T-helper 1 cell treated with Interleukin-12 subunit alpha and Interleukin-12 subunit beta and Interleukin-4 antibody, amounts not matched to agents 30 μg/mL and 1 μg/mL, for 36 hours (primary cell): ENCODE data around the gene TMSB4X.
"Not testable (repeated sequence)": the region's sequence is repeated elsewhere in the genome, so short reads cannot be mapped to it uniquely, and the experiment has no call there.

Experiments
- H3K27ac Mint-ChIP-seq: one replicate; pipeline ENCODE4 v1.8.0; 2021; ENCODE audit warnings: mild to moderate bottlenecking, mixed read lengths
- H3K27me3 Mint-ChIP-seq: one replicate; pipeline ENCODE4 v1.8.0; 2021; ENCODE audit warnings: low read depth, mixed read lengths
- H3K36me3 Mint-ChIP-seq: one replicate; pipeline ENCODE4 v1.8.0; 2021; ENCODE audit warnings: low read depth, mixed read lengths
- H3K4me1 Mint-ChIP-seq: one replicate; pipeline ENCODE4 v1.8.0; 2021; ENCODE audit warnings: low read depth, mixed read lengths
- H3K4me3 Mint-ChIP-seq: one replicate; pipeline ENCODE4 v1.8.0; 2021; ENCODE audit warnings: mild to moderate bottlenecking, moderate library complexity, mixed read lengths
- H3K9me3 Mint-ChIP-seq: one replicate; pipeline ENCODE4 v1.8.0; 2021; ENCODE audit warnings: mixed read lengths

Gene TMSB4X

DNA sequence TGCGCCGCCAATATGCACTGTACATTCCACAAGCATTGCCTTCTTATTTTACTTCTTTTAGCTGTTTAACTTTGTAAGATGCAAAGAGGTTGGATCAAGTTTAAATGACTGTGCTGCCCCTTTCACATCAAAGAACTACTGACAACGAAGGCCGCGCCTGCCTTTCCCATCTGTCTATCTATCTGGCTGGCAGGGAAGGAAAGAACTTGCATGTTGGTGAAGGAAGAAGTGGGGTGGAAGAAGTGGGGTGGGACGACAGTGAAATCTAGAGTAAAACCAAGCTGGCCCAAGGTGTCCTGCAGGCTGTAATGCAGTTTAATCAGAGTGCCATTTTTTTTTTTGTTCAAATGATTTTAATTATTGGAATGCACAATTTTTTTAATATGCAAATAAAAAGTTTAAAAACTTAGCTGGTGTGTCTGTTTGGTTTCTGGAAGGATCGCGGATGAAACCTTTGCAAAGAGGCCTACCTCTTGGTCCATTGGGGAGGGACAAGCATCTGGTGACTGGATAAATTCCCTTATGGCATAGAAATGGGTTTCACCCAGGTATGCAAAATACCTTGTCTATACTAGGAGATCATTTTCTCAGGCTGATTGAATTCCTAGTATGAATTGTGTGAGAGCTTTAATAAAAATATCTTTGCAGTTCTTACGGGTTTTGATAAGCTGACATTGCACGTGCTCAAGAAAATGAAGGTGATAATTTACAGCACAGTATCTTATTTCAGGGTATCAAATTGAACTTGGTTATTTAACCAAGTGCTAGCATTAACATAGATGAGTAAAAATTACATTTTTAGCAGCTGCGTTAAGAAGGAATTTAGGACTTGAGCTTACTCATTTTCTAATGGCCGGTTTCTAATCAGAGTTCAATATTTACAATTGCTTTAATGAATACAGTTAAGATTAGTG is 2.2 kb downstream of the TMSB4X start:
- peaks cover 26% of the 10 kb centered on the region for H3K4me1 Mint-ChIP-seq
- H3K27ac Mint-ChIP-seq, result peak overlapping the region; percentile 91
- not testable (repeated sequence) for H3K9me3 Mint-ChIP-seq, H3K27me3 Mint-ChIP-seq
- peaks cover 39% of the 10 kb centered on the region for H3K36me3 Mint-ChIP-seq
- peak overlapping the region; percentile 98 for H3K4me3 Mint-ChIP-seq

DNA sequence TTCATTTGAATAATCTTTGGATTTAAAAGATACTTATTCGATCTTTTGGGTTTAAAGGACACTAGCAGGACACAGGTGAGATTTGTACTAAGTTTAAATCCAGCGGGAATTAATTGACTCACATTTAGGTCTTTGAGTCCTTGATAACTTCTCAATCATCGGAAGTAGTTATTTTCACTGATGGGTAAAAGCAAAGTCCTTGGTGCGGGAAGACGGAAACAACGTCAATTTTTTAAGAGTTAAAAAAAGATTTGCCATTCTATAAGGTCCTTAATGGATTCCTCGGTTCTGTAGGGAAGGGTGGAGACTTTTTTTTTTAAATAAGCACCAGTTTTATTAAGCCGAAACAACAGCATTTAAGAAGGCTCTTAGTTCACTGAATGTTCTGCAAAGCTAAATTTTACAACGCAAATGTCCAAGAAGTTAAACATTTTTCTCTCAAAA is 2.9 kb downstream of the TMSB4X start:
- no peaks in the 10 kb centered on the region for H3K9me3 Mint-ChIP-seq
- peaks cover 39% of the 10 kb centered on the region for H3K36me3 Mint-ChIP-seq

DNA sequence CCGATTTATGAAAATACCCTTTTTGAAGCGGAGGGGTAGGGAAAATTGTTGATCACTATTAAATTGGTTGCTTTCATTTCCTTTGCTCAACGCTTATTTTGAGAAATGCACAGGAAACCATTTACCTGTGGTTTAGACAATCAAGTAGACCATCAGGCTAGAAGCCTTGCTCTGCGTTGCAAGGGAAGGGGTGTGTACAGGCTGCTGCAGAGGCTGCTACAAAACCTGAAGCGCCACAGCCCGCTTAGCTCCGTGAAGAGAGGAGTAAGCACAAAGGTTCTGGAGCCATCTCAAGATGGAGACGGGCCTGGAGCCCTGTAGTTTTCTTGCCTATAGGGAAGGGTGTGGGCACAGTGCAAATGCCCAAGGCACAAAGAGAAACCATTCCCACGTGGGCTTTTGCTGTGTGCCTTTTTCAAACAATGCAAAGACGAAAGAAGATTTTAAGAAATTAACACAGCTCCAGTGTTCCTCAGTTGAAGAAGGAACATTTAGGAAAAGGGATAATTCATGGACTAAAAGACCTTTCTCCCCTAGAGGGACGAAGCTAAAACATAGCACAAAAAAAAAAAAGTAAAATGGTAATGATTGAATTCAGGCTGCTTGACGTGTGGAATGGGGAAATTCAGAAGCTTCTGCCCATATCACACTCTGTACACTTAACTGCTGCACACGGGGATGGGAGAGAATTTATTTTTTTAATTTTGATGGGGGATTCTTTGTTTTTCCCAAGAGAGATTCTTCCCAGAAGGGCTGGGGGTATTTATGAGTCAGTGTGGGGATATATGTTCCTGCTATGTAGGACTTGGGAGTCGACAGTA is 3.5 kb downstream of the TMSB4X start:
- H3K9me3 Mint-ChIP-seq, result no peaks in the 10 kb centered on the region
- H3K4me3 Mint-ChIP-seq, result peak overlapping the region; percentile 98
- peak overlapping the region; percentile 91 for H3K27ac Mint-ChIP-seq
- H3K27me3 Mint-ChIP-seq, result no peaks in the 10 kb centered on the region
- H3K36me3 Mint-ChIP-seq, result peaks cover 39% of the 10 kb centered on the region
- H3K4me1 Mint-ChIP-seq, result peaks cover 31% of the 10 kb centered on the region

More for the DNA sequence above, 2.9 kb downstream of the TMSB4X start:
- Mint-ChIP-seq H3K27me3 (no peaks in the 10 kb centered on the region), H3K27ac (peak overlapping the region; percentile 91), H3K4me1 (peaks cover 27% of the 10 kb centered on the region), H3K4me3 (peak overlapping the region; percentile 98)

DNA sequence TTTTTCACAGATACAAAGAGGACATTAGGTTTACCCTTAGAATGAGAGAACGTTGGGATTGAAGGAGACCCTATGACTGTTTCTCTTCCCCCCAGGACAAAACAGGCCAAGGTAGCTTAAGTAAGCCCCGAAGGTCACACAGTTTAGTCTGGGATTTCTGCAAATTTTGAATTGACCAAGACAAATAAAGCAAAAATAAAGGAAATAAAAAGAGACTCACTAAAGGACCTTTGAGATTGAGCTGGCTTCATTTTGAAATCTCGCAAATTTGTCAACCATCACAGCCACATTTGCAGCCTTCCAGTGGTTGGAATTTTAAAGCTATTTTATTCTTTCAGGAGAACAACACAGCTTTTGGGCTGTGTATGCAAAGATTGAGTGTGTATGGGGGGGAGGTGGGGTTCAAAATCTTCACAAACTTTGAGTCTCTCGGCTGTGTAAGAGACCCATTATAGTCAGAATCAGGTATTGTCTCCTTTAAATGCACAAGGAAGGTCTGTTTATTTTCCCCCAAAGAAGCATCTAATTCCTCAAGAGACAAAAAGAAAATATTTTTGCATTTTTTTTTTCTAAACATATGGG is 4.2 kb downstream of the TMSB4X start:
- peak overlapping the region; percentile 98 for H3K4me3 Mint-ChIP-seq
- H3K27me3 Mint-ChIP-seq, result no peaks in the 10 kb centered on the region
- H3K27ac Mint-ChIP-seq, result peak overlapping the region; percentile 91
- H3K4me1 Mint-ChIP-seq, result peaks cover 34% of the 10 kb centered on the region
- no peaks in the 10 kb centered on the region for H3K9me3 Mint-ChIP-seq
- peaks cover 39% of the 10 kb centered on the region for H3K36me3 Mint-ChIP-seq

DNA sequence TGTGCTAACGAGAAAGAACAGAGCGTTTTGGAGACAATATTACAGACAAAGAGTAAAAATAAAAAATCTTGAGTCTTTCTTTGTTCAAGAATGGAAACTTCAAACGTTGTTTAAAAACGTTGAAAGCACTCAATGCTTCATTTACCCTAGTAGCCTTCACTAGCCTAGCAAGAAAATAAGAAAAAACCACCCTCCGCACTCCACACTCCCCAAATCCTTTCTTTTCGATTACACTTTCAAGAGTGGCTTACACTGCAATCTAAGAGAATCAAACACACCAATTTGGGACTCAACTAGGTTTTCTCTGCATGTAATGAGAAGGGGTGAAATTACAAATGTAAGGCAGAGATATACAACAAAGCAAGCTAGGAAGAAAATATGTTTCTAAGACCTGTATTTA is 4.7 kb downstream of the TMSB4X start:
- Mint-ChIP-seq H3K4me3 (peak overlapping the region; percentile 98), H3K27ac (peak overlapping the region; percentile 91), H3K9me3 (no peaks in the 10 kb centered on the region), H3K36me3 (peaks cover 38% of the 10 kb centered on the region), H3K27me3 (no peaks in the 10 kb centered on the region), H3K4me1 (peaks cover 39% of the 10 kb centered on the region)

DNA sequence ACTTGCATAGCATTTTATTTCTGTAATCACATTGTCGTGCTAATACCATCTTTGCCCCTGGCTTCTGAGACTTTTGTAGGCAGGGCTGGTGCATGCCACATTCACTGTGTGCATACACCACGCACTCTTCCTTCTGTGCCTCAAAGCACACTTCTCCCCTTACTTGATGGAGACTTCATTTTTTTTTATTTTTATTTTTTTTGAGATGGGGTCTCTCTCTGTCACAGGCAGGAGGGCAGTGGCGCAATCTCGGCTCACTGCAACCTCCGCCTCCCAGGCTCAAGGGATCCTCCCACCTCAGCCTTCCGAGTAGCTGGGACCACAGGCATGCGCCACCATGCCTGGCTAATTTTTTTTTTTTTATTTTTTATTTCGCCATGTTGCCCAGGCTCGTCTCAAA is 5.1 kb downstream of the TMSB4X start:
- Mint-ChIP-seq H3K27ac (peak overlapping the region; percentile 91), H3K36me3 (peaks cover 34% of the 10 kb centered on the region), H3K4me1 (peaks cover 43% of the 10 kb centered on the region), H3K4me3 (peak overlapping the region; percentile 98)
- H3K9me3 Mint-ChIP-seq, H3K27me3 Mint-ChIP-seq: not testable (repeated sequence)

DNA sequence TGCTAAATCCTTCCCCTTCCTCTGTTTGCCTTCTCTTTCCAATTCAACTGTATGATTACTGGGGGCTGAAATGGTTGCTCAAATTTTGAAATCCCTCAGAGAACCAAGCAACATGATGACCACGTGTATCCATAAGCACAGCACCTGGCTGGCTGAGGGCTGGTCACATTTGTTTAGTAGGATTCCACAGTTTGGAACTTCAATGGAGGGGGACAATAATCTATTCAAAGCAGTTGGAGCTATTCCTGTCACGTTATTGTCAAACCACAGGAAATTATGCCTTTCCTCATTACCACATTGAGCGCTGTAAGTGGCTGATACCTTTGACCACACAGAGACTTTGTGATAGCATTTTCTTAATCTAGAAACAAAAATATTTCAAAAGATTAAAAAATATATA is 7.0 kb downstream of the TMSB4X start:
- Mint-ChIP-seq H3K27me3 (no peaks in the 10 kb centered on the region), H3K4me3 (peak overlapping the region; percentile 70), H3K9me3 (peaks cover 4% of the 10 kb centered on the region), H3K4me1 (peaks cover 59% of the 10 kb centered on the region), H3K36me3 (peaks cover 25% of the 10 kb centered on the region), H3K27ac (peak overlapping the region; percentile 84)

DNA sequence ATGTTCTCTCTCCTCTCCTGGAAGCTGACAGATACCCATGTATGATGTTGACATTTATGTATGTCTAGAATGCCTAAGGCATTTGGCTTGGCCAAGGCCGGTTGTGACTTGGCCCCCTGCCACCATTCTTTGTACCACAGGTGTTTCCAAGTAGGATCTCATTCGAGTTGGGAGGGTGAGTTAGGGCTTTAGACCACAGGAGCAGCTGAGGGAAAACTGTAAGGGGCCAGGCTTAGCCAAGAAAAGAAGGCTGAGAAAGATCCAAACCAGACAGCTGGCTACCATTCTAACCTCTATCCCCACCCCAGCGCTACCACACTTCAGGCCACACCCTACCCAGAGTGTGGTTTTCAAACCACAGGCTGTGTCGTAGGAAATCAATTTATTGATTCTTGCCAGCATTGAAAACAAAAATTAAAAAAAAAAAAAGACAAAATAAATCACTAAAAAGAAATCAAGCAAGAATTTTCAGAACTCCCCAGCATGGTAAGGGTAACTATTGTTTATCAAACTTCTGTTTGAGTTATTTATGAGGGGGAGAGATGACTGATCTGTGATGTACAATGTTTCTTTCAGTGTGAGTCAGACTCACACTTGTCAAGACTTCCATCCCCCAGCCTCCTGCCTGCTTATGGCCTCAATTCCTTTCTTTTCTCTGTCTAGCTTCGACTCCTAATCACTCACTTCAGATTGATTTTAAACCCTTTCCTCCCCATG is 9.9 kb downstream of the TMSB4X start:
- Mint-ChIP-seq H3K4me1 (peaks cover 57% of the 10 kb centered on the region), H3K27me3 (no peaks in the 10 kb centered on the region), H3K9me3 (peaks cover 4% of the 10 kb centered on the region), H3K4me3 (peak overlapping the region; percentile 59), H3K36me3 (peaks cover 12% of the 10 kb centered on the region), H3K27ac (peak overlapping the region; percentile 95)

DNA sequence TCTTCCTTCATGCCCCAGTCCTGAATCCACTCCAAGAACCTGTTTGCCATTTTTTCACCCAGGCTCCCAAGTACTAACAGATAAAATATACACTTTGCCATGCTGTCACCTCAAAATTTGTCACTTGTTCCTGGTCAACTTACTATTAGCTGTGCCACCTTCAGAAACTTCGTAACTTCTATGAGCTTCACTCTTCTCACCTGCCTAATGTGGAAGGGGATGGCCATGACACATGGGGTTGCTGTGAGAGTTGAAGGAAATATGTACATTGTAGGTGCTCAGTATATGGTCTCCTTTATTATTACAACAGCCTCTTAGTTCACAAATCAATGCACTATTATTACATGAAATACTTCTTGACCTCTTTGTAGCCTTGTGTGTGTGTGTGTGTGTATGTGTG is 10.4 kb downstream of the TMSB4X start:
- peaks cover 12% of the 10 kb centered on the region for H3K36me3 Mint-ChIP-seq
- peak overlapping the region; percentile 24 for H3K4me3 Mint-ChIP-seq
- H3K27me3 Mint-ChIP-seq, result no peaks in the 10 kb centered on the region
- H3K27ac Mint-ChIP-seq, result peak overlapping the region; percentile 95
- H3K9me3 Mint-ChIP-seq, result peaks cover 4% of the 10 kb centered on the region
- H3K4me1 Mint-ChIP-seq, result peaks cover 57% of the 10 kb centered on the region

DNA sequence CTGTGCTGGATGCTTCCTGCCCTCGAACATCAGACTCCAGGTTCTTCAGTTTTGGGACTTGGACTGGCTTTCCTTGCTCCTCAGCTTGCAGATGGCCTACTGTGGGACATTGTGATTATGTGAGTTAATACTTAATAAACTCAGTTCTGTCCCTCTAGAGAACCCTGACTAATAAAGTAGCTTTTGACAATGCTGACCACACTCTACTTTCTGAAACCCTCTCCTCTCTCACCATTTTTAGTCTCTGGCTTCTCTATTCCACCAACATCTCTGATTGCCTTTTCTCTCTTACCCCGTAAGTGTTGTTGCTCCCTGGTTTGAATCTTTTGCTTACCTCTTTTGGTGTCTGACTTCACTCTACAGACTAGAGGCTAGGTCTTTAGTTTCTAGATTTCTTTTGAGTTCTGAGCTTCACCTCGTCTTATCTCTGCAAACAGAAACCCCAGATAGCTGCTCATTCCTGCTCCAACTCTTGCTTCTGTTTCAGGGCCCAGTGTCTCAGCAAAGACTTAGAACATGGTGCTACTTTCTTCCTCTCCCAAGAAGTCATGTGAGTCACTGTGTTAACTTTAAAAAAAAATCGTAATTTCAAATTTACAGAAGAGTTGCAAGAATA is 11.4 kb downstream of the TMSB4X start:
- Mint-ChIP-seq H3K4me1 (peaks cover 61% of the 10 kb centered on the region), H3K27me3 (no peaks in the 10 kb centered on the region), H3K4me3 (peak overlapping the region; percentile 45), H3K27ac (peak overlapping the region; percentile 95), H3K36me3 (peaks cover 12% of the 10 kb centered on the region), H3K9me3 (peaks cover 4% of the 10 kb centered on the region)

DNA sequence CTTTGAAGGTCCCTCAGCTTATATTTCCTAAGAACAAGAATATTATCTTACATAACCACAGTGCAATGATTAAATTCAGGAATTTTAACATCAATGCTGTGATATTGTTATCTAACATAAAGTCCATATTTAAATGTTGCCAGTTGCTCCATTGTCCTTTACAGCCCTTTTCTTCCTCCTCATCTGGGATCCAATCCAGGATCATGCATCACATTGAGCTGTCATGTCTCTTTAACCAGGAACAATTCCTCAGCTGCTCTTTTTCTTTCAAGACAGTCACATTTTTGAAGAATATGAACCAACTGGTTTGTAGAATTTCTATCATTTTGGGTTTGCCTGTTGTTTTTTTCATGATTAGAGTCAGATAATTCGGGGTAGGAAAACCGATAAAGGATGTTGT is 12.0 kb downstream of the TMSB4X start:
- Mint-ChIP-seq H3K27me3 (no peaks in the 10 kb centered on the region), H3K4me1 (peaks cover 62% of the 10 kb centered on the region), H3K4me3 (peak overlapping the region; percentile 35), H3K36me3 (peaks cover 14% of the 10 kb centered on the region), H3K27ac (peak overlapping the region; percentile 95), H3K9me3 (peaks cover 8% of the 10 kb centered on the region)

DNA sequence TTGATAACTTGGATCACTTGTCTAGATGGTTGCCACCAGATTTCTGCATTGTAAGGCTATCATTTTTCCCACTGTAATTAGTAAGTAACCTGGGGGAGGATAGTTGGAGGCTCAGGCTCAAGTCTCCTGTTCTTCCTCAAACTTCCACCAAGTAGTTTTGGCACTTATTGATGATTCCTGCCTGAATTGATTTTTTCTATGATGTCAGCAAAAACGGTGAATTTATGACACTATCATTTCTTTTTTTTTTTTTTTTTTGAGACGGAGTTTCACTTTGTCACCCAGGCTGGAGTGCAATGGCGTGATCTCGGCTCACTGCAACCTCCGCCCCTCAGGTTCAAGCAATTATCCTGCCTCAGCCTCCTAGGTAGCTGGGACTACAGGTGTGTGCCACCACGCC is 12.4 kb downstream of the TMSB4X start:
- Mint-ChIP-seq H3K9me3 (peaks cover 8% of the 10 kb centered on the region), H3K27me3 (no peaks in the 10 kb centered on the region), H3K4me1 (peaks cover 59% of the 10 kb centered on the region), H3K4me3 (no peak overlapping the region), H3K36me3 (peaks cover 14% of the 10 kb centered on the region), H3K27ac (peak overlapping the region; percentile 95)

DNA sequence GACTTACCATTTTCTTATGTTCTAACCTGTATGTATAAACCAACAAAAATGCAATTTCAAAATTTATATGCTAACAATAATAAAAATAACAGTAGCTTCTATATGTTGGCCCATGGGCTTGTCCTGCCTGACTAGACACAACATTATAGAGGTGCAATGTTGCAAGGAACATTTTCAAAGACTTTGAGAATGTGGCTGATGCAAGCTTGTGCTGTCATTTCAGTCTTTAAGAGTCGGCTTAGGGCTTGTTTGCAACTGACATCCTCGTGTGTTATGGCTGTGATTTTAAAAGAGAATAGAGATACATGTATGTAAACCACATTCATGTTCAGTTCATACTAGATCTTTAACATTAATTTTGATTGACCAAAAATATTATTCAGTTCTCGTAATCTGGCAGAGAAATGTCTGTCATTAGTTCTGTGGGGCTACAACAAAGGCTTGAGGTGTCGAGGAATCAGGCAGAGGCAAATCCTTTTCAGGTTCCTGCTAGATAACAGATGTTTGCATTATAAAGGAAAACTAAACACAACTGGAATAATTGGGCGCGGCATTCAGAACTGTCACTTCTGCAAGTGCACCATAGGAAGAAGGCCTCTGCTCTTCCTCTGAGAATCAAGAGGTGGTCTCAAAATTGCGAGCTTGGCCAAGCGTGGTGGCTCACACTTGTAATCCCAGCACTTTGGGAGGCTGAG is 13.1 kb downstream of the TMSB4X start:
- peak overlapping the region; percentile 26 for H3K27ac Mint-ChIP-seq
- H3K9me3 Mint-ChIP-seq, result peaks cover 8% of the 10 kb centered on the region
- H3K4me3 Mint-ChIP-seq, result no peak overlapping the region
- H3K27me3 Mint-ChIP-seq, result no peaks in the 10 kb centered on the region
- H3K4me1 Mint-ChIP-seq, result peaks cover 53% of the 10 kb centered on the region
- H3K36me3 Mint-ChIP-seq, result peaks cover 14% of the 10 kb centered on the region
